A673 (cell line): ENCODE data around the gene CARD11.

Source experiments
- EZH2 ChIP-seq: fragments of 200-600 bp; sonication (generic); IDR thresholded peaks from 2 replicates; pipeline ENCODE4 v1.6.1; 2017; ENCODE audit warnings: borderline replicate concordance, low read depth, mild to moderate bottlenecking, mixed read lengths, antibody characterized with exemption, low read length; ENCODE audit not compliant: poor library complexity, severe bottlenecking
- TF ChIP-seq, protein P1 (sequence below): fragments of 300-800, 200-600 bp; sonication (generic); conservative IDR thresholded peaks from 2 replicates; pipeline ENCODE4 v1.5.1; 2017; ENCODE audit warnings: low read depth, mild to moderate bottlenecking, antibody characterized with exemption, low read length, moderate library complexity, mixed read lengths

DNA sequence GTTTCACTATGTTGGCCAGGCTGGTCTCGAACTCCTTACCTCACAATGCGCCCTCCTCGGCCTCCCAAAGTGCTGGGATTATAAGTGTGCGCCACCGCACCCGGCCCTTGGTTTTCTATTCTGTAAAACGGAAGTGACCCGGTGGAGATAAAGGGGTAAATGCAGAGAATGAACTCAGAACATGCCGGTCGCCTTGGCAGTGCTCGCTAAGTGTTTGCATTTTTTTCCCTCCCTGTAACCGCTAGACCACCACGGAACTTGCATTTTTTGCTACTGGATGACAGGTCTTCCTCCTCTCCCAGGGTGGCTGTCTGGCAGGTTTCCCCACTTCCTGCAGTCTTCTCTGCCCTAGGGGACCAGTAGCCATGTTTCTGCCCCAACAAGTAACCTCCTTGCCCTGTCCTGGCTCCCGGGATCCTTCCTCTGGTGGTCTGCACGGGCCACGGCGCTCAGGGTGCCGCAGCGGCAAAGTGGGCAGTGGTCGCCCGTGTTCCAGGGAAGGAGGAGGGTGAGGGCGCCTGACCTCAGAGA lies 180.8 kb downstream of the CARD11 start:
- TF ChIP-seq, protein P1, sequence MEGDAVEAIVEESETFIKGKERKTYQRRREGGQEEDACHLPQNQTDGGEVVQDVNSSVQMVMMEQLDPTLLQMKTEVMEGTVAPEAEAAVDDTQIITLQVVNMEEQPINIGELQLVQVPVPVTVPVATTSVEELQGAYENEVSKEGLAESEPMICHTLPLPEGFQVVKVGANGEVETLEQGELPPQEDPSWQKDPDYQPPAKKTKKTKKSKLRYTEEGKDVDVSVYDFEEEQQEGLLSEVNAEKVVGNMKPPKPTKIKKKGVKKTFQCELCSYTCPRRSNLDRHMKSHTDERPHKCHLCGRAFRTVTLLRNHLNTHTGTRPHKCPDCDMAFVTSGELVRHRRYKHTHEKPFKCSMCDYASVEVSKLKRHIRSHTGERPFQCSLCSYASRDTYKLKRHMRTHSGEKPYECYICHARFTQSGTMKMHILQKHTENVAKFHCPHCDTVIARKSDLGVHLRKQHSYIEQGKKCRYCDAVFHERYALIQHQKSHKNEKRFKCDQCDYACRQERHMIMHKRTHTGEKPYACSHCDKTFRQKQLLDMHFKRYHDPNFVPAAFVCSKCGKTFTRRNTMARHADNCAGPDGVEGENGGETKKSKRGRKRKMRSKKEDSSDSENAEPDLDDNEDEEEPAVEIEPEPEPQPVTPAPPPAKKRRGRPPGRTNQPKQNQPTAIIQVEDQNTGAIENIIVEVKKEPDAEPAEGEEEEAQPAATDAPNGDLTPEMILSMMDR = no peak
- TF ChIP-seq EZH2 = no peak
